C1 segment of cervical spinal cord (tissue), 14 donors: Measurements from ENCODE around the gene POLR2J3.
"Not testable (repeated sequence)": the region's sequence is repeated elsewhere in the genome, so short reads cannot be mapped to it uniquely, and the experiment has no call there.

ENCODE experiments used
- DNase-seq, 14 donors: peaks; one replicate each; lab custom pipeline; 2025; lab: John Stamatoyannopoulos, UW

Gene POLR2J3

GRCh38 chr7:102572261-102573239, at the start of gene POLR2J3:
POLR2J3 (minus strand) TSS chr7:102572583; CDS start chr7:102572521, 62 bp downstream.
- DNase-seq: not testable (repeated sequence)

GRCh38 chr7:102618122-102618521, 45.7 kb upstream of the POLR2J3 start:
- not testable (repeated sequence) for DNase-seq

GRCh38 chr7:102616507-102617125, 44.2 kb upstream of the POLR2J3 start, which contains the start of gene RASA4:
RASA4 (minus strand) TSS chr7:102616756; CDS start chr7:102616689, 67 bp downstream.
- DNase-seq: not testable (repeated sequence)

- not testable (repeated sequence) for DNase-seq
Measured at GRCh38 chr7:102615930-102616329, 43.5 kb upstream of the POLR2J3 start.

- not testable (repeated sequence) for DNase-seq
Measured at GRCh38 chr7:102614873-102615272, 42.5 kb upstream of the POLR2J3 start.

GRCh38 chr7:102614346-102614697, 41.9 kb upstream of the POLR2J3 start:
- not testable (repeated sequence) for DNase-seq

- not testable (repeated sequence) for DNase-seq
Measured at GRCh38 chr7:102613575-102614345, 41.4 kb upstream of the POLR2J3 start.

GRCh38 chr7:102611675-102612325, 39.4 kb upstream of the POLR2J3 start:
- not testable (repeated sequence) for DNase-seq

GRCh38 chr7:102611013-102611674, 38.8 kb upstream of the POLR2J3 start:
- DNase-seq: not testable (repeated sequence)

- not testable (repeated sequence) for DNase-seq
Measured at GRCh38 chr7:102610441-102610840, 38.1 kb upstream of the POLR2J3 start.

- not testable (repeated sequence) for DNase-seq
Measured at GRCh38 chr7:102609734-102610133, 37.4 kb upstream of the POLR2J3 start.

GRCh38 chr7:102606848-102607247, 34.5 kb upstream of the POLR2J3 start:
- not testable (repeated sequence) for DNase-seq

GRCh38 chr7:102604431-102605145, 32.2 kb upstream of the POLR2J3 start:
- not testable (repeated sequence) for DNase-seq

- not testable (repeated sequence) for DNase-seq
Measured at GRCh38 chr7:102602317-102602716, 29.9 kb upstream of the POLR2J3 start.

GRCh38 chr7:102599699-102600098, 27.3 kb upstream of the POLR2J3 start:
- DNase-seq: not testable (repeated sequence)

GRCh38 chr7:102596036-102596435, 23.7 kb upstream of the POLR2J3 start:
- DNase-seq: not testable (repeated sequence)

GRCh38 chr7:102593637-102594334, 21.4 kb upstream of the POLR2J3 start:
- not testable (repeated sequence) for DNase-seq

- not testable (repeated sequence) for DNase-seq
Measured at GRCh38 chr7:102592477-102593019, 20.2 kb upstream of the POLR2J3 start.

GRCh38 chr7:102589857-102590256, 17.5 kb upstream of the POLR2J3 start:
- not testable (repeated sequence) for DNase-seq
